Cardiac muscle cell (in vitro differentiated cells and primary cell): ENCODE results near the gene CHN2. TPM values are rescaled to one million over a fixed set of nuclear protein-coding genes. Genes with fewer than 3 reads are reported as not detected.

Experiments used
- DNase-seq, 2 donors: peaks; one replicate each; pipeline versions ENCODE4 v3.0.0 to v3.0.0-alpha.2; 2010 to 2017; ENCODE audit warnings: low read depth in 1 of 2, low spot score in 1 of 2
- H3K27ac ChIP-seq: fragments of 200-600 bp; sonication (generic); 2 replicates; pipeline ENCODE4 v1.5.1; 2016
- H3K27me3 ChIP-seq: fragments of 200-600 bp; sonication (generic); 2 replicates; pipeline ENCODE4 v1.6.0; 2016; ENCODE audit warnings: control low read depth
- H3K36me3 ChIP-seq: fragments of 200-600 bp; sonication (generic); 2 replicates; pipeline ENCODE4 v1.5.1; 2016; ENCODE audit warnings: control low read depth
- H3K4me1 ChIP-seq: fragments of 200-600 bp; sonication (generic); 2 replicates; pipeline ENCODE4 v1.8.1; 2017; ENCODE audit warnings: low read depth, mild to moderate bottlenecking, mixed run types
- H3K4me3 ChIP-seq: fragments of 200-600 bp; sonication (generic); 2 replicates; pipeline ENCODE4 v1.5.1; 2016; ENCODE audit warnings: mild to moderate bottlenecking
- H3K9me3 ChIP-seq: fragments of 200-600 bp; sonication (generic); 2 replicates; pipeline ENCODE4 v1.5.1; 2017; ENCODE audit warnings: low read depth, mild to moderate bottlenecking, control low read depth
- polyA plus RNA-seq: library from polyadenylated mRNA; unstranded; fragments of >200 nt; fragmentation: Nextera tagmentation; extraction: Ambion mirVana; gene quantifications from 2 replicates; pipeline ENCODE4 v1.2.1, GENCODE V29; 2016
- total RNA-seq: library from RNA; depleted of rRNA; stranded (reverse); fragments of >200 nt; gene quantifications from 2 replicates; pipeline ENCODE4 v1.2.3, GENCODE V29; 2016
- TF ChIP-seq, protein P1 (sequence below): IDR thresholded peaks from 2 replicates; pipeline ENCODE4 v1.5.1; 2012; ENCODE audit warnings: low read depth, mild to moderate bottlenecking, low read length

Gene CHN2
- total and polyA plus RNA-seq, 2 experiments from 2014 or later = 16.0 to 30.5 TPM

DNA sequence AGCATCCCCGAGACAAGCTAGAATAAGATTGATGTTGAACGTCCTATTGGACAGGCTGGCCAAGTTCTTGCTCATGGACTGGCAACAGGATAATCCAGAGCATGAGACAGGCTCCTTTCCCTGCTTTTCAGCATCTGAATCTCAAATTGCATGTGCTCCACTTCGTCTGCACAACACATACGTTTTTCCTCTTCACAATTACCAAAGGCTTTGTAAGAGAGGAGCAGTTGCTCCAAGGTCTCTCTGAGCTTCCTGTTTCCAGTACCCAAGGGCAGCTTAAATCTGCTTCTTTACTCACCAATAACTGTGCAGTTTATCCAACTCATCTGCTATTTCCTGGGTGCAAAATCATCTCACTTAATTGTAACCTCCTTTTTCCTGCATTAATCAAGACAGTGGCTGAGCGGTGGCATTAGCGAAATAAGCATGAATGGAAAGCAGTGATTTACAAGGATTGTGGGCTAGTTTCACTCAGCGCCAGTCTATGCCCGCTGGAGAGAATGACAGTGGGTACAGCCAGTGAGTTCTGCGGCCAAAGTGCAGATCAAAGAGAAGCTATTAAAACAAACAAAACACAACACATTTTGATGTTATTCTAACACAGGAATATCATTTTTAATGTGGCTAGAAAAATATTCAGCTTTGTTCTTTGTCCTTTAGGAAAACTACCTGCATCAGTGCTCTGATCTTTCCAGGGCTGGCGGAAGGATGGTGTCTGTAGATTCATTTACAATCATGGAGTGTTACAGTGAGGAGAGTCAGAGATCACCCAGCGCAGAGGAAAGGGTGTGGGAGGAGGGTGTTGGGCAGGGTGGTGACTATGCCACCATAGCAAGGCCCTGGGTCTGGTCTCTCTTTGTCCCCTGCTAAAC lies 79.8 kb downstream of the CHN2 start:
- peak in 1 of 2 donors; percentile 78 for DNase-seq

DNA sequence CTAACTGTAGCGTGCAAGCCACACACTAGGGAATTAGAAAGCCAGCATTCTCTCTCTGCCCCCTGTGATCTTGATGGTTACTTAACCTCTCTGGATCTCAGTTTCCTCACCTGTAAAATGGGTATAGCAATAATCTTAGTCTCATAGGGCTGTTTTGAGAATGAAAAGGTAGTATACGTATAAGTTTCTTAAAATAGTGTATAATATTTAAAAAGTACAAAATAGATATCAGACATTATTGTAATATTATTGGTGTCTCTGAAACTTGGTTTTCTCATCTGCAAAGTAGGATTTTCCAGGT lies 80.4 kb downstream of the CHN2 start:
- Histone ChIP-seq H3K36me3 (no peaks in the 10 kb centered on the region), H3K4me3 (no peak overlapping the region), H3K27ac (no peak overlapping the region), H3K9me3 (no peaks in the 10 kb centered on the region), H3K4me1 (no peaks in the 10 kb centered on the region), H3K27me3 (no peaks in the 10 kb centered on the region)
- TF ChIP-seq, protein P1, sequence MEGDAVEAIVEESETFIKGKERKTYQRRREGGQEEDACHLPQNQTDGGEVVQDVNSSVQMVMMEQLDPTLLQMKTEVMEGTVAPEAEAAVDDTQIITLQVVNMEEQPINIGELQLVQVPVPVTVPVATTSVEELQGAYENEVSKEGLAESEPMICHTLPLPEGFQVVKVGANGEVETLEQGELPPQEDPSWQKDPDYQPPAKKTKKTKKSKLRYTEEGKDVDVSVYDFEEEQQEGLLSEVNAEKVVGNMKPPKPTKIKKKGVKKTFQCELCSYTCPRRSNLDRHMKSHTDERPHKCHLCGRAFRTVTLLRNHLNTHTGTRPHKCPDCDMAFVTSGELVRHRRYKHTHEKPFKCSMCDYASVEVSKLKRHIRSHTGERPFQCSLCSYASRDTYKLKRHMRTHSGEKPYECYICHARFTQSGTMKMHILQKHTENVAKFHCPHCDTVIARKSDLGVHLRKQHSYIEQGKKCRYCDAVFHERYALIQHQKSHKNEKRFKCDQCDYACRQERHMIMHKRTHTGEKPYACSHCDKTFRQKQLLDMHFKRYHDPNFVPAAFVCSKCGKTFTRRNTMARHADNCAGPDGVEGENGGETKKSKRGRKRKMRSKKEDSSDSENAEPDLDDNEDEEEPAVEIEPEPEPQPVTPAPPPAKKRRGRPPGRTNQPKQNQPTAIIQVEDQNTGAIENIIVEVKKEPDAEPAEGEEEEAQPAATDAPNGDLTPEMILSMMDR = no peak
- DNase-seq = no peak

More for the DNA sequence above, 79.8 kb downstream of the CHN2 start:
- no peak overlapping the region for H3K27ac ChIP-seq
- H3K36me3 ChIP-seq = no peaks in the 10 kb centered on the region
- TF ChIP-seq, protein P1 = no peak
- H3K9me3 ChIP-seq = no peaks in the 10 kb centered on the region
- no peak overlapping the region for H3K4me3 ChIP-seq
- H3K27me3 ChIP-seq = no peaks in the 10 kb centered on the region
- no peaks in the 10 kb centered on the region for H3K4me1 ChIP-seq

DNA sequence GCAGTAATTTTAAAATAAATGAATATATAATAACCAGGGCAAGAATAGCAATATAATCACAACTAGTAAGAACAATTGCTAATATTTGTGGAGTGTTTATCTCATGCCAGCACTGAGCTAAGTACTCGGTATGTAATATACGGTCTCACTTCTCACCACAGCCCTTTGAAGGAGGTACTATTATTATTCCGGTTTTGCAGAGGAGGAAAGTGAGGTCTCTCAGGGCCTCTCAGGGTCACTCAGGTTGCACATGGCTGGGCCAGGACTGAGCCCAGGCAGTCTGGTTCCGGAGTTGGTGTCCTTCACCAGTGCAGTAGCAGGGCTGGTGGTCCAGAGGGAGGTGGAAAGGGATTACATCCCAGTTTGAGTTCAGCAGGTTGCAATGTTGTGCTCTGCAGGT lies 80.9 kb downstream of the CHN2 start:
- H3K4me1 ChIP-seq = no peaks in the 10 kb centered on the region
- H3K27ac ChIP-seq = no peak overlapping the region
- no peak for DNase-seq
- H3K4me3 ChIP-seq = no peak overlapping the region
- TF ChIP-seq, protein P1 = no peak
- no peaks in the 10 kb centered on the region for H3K27me3 ChIP-seq
- no peaks in the 10 kb centered on the region for H3K9me3 ChIP-seq
- no peaks in the 10 kb centered on the region for H3K36me3 ChIP-seq

DNA sequence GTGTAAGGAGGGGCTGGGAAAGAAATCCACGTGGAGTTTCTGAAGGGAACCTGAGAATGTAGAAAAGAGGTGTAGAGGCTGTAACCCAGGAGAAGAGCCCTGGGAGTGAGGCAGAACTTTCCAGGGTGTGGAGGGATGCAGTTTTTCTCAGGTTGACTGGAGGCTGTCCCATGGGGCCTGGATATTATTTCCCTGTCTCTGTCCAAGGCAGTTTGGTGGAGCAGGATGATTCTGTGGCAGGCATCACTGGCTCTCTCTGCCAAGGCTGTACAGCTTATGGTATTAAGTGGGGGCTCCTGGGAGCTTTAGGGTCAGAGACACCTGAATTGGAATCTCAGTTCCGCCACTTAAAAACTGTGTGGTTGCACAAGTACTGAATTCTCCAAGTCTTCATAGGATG lies 81.6 kb downstream of the CHN2 start:
- Histone ChIP-seq H3K4me3 (no peak overlapping the region), H3K27ac (no peak overlapping the region)
- DNase-seq = no peak

DNA sequence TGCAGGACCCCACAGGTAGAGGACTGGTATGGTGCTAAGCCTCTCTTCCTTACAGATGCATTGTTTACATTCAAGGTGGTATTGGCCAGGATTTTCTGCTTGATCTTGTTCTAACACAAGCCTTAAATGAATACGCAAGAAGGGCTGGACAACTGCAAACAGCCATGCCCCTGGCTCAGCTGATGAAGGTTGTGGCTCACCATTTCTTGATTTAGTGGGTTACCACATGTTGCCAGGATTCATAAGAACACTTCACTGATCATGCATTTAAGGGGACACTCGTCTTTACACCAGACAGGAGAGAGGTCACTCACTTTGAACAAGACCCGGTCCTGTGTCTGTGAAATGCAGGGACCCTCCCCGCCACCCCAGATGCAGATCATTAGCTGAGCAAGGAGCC lies 82.2 kb downstream of the CHN2 start:
- peaks cover 6% of the 10 kb centered on the region for H3K4me1 ChIP-seq
- H3K9me3 ChIP-seq = no peaks in the 10 kb centered on the region
- H3K36me3 ChIP-seq = no peaks in the 10 kb centered on the region
- H3K4me3 ChIP-seq = no peak overlapping the region
- DNase-seq = no peak
- no peak overlapping the region for H3K27ac ChIP-seq
- TF ChIP-seq, protein P1 = no peak
- no peaks in the 10 kb centered on the region for H3K27me3 ChIP-seq

More for the DNA sequence above, 81.6 kb downstream of the CHN2 start:
- no peaks in the 10 kb centered on the region for H3K9me3 ChIP-seq
- peaks cover 1% of the 10 kb centered on the region for H3K4me1 ChIP-seq
- no peaks in the 10 kb centered on the region for H3K27me3 ChIP-seq
- no peaks in the 10 kb centered on the region for H3K36me3 ChIP-seq
- TF ChIP-seq, protein P1 = no peak
